ENCODE data around the gene KHSRP.

KHSRP gene

GRCh38 chr19:6452223-6452614 lies 27.6 kb upstream of the KHSRP start:
- H3K4me1 ChIP-seq (ENCODE audit: control insufficient read depth in 1 of 2, insufficient read depth in 2 of 2, low read length in 2 of 2): no peaks in the 10 kb centered on the region
- no peaks in the 10 kb centered on the region for H3K27me3 ChIP-seq (ENCODE audit: control insufficient read depth in 1 of 2, insufficient read depth in 2 of 2, low read length in 2 of 2)
- H3K4me3 ChIP-seq (ENCODE audit: low read depth in 1 of 2, low read length in 2 of 2): no peak overlapping the region
- H3K9ac ChIP-seq (ENCODE audit: low read depth in 1 of 2, low read length in 2 of 2): no peak overlapping the region
- H3K9me3 ChIP-seq (ENCODE audit: control insufficient read depth in 1 of 2, low read length in 2 of 2): peaks cover 8 to 9% of the 10 kb centered on the region in 2 donors
- peaks cover 14 to 31% of the 10 kb centered on the region in 2 donors for H3K36me3 ChIP-seq (ENCODE audit: control insufficient read depth in 1 of 2, insufficient read depth in 2 of 2, low read length in 2 of 2)
- no peak overlapping the region for H3K27ac ChIP-seq (ENCODE audit: low read depth, low read length)

- Histone ChIP-seq H3K9me3 (ENCODE audit: control insufficient read depth in 1 of 2, low read length in 2 of 2) (peaks cover 8 to 9% of the 10 kb centered on the region in 2 donors), H3K27ac (ENCODE audit: low read depth, low read length) (no peak overlapping the region), H3K9ac (ENCODE audit: low read depth in 1 of 2, low read length in 2 of 2) (no peak overlapping the region), H3K4me1 (ENCODE audit: control insufficient read depth in 1 of 2, insufficient read depth in 2 of 2, low read length in 2 of 2) (no peaks in the 10 kb centered on the region), H3K36me3 (ENCODE audit: control insufficient read depth in 1 of 2, insufficient read depth in 2 of 2, low read length in 2 of 2) (peaks cover 14 to 35% of the 10 kb centered on the region in 2 donors), H3K27me3 (ENCODE audit: control insufficient read depth in 1 of 2, insufficient read depth in 2 of 2, low read length in 2 of 2) (no peaks in the 10 kb centered on the region), H3K4me3 (ENCODE audit: low read depth in 1 of 2, low read length in 2 of 2) (no peak overlapping the region)
Measured at GRCh38 chr19:6451583-6452222, 27.1 kb upstream of the KHSRP start.

DNA sequence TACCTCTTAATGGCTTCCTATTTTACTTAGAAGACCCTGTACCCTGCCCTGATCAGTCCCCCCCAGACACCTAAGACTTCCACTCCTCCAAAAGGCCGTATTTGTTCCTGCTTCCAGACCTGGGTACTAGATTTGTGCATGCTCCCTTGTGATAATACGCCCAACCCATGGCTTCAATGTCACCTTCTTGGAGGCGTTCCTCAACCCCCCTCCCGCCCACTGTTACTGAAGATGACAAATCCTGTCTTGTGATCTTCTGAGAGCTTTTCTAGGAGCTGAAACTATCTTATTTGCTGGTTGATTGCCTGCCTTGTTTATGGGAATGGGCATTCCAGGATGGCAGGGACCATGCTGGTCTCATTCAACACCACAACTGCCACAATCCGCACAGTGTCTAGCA lies 25.6 kb upstream of the KHSRP start:
- Histone ChIP-seq H3K27me3 (ENCODE audit: control insufficient read depth in 1 of 2, insufficient read depth in 2 of 2, low read length in 2 of 2) (no peaks in the 10 kb centered on the region), H3K36me3 (ENCODE audit: control insufficient read depth in 1 of 2, insufficient read depth in 2 of 2, low read length in 2 of 2) (peaks cover 14 to 31% of the 10 kb centered on the region in 2 donors), H3K9ac (ENCODE audit: low read depth in 1 of 2, low read length in 2 of 2) (no peak overlapping the region), H3K27ac (ENCODE audit: low read depth, low read length) (no peak overlapping the region), H3K4me1 (ENCODE audit: control insufficient read depth in 1 of 2, insufficient read depth in 2 of 2, low read length in 2 of 2) (no peaks in the 10 kb centered on the region), H3K9me3 (ENCODE audit: control insufficient read depth in 1 of 2, low read length in 2 of 2) (peaks cover 8 to 9% of the 10 kb centered on the region in 2 donors), H3K4me3 (ENCODE audit: low read depth in 1 of 2, low read length in 2 of 2) (no peak overlapping the region)

- Histone ChIP-seq H3K27me3 (ENCODE audit: control insufficient read depth in 1 of 2, insufficient read depth in 2 of 2, low read length in 2 of 2) (no peaks in the 10 kb centered on the region), H3K4me3 (ENCODE audit: low read depth in 1 of 2, low read length in 2 of 2) (no peak overlapping the region), H3K4me1 (ENCODE audit: control insufficient read depth in 1 of 2, insufficient read depth in 2 of 2, low read length in 2 of 2) (no peaks in the 10 kb centered on the region), H3K9me3 (ENCODE audit: control insufficient read depth in 1 of 2, low read length in 2 of 2) (no peaks in the 10 kb centered on the region), H3K9ac (ENCODE audit: low read depth in 1 of 2, low read length in 2 of 2) (no peak overlapping the region), H3K36me3 (ENCODE audit: control insufficient read depth in 1 of 2, insufficient read depth in 2 of 2, low read length in 2 of 2) (peaks cover 0 to 16% of the 10 kb centered on the region in 2 donors), H3K27ac (ENCODE audit: low read depth, low read length) (no peak overlapping the region)
Measured at GRCh38 chr19:6448045-6448444, 23.4 kb upstream of the KHSRP start.

GRCh38 chr19:6446452-6446851 lies 21.8 kb upstream of the KHSRP start:
- no peak overlapping the region for H3K27ac ChIP-seq (ENCODE audit: low read depth, low read length)
- H3K9me3 ChIP-seq (ENCODE audit: control insufficient read depth in 1 of 2, low read length in 2 of 2): no peaks in the 10 kb centered on the region
- no peaks in the 10 kb centered on the region for H3K27me3 ChIP-seq (ENCODE audit: control insufficient read depth in 1 of 2, insufficient read depth in 2 of 2, low read length in 2 of 2)
- H3K36me3 ChIP-seq (ENCODE audit: control insufficient read depth in 1 of 2, insufficient read depth in 2 of 2, low read length in 2 of 2): peaks cover 0 to 6% of the 10 kb centered on the region in 2 donors
- no peaks in the 10 kb centered on the region for H3K4me1 ChIP-seq (ENCODE audit: control insufficient read depth in 1 of 2, insufficient read depth in 2 of 2, low read length in 2 of 2)
- no peak overlapping the region for H3K4me3 ChIP-seq (ENCODE audit: low read depth in 1 of 2, low read length in 2 of 2)
- no peak overlapping the region for H3K9ac ChIP-seq (ENCODE audit: low read depth in 1 of 2, low read length in 2 of 2)

GRCh38 chr19:6443986-6444385 lies 19.4 kb upstream of the KHSRP start:
- no peak overlapping the region for H3K27ac ChIP-seq (ENCODE audit: low read depth, low read length)
- H3K36me3 ChIP-seq (ENCODE audit: control insufficient read depth in 1 of 2, insufficient read depth in 2 of 2, low read length in 2 of 2): peaks cover 0 to 6% of the 10 kb centered on the region in 2 donors
- no peaks in the 10 kb centered on the region for H3K4me1 ChIP-seq (ENCODE audit: control insufficient read depth in 1 of 2, insufficient read depth in 2 of 2, low read length in 2 of 2)
- no peak overlapping the region for H3K4me3 ChIP-seq (ENCODE audit: low read depth in 1 of 2, low read length in 2 of 2)
- no peaks in the 10 kb centered on the region for H3K9me3 ChIP-seq (ENCODE audit: control insufficient read depth in 1 of 2, low read length in 2 of 2)
- H3K9ac ChIP-seq (ENCODE audit: low read depth in 1 of 2, low read length in 2 of 2): no peak overlapping the region
- no peaks in the 10 kb centered on the region for H3K27me3 ChIP-seq (ENCODE audit: control insufficient read depth in 1 of 2, insufficient read depth in 2 of 2, low read length in 2 of 2)

GRCh38 chr19:6442087-6442688 lies 17.6 kb upstream of the KHSRP start:
- Histone ChIP-seq H3K27ac (ENCODE audit: low read depth, low read length) (no peak overlapping the region), H3K9me3 (ENCODE audit: control insufficient read depth in 1 of 2, low read length in 2 of 2) (no peaks in the 10 kb centered on the region), H3K9ac (ENCODE audit: low read depth in 1 of 2, low read length in 2 of 2) (no peak overlapping the region), H3K4me3 (ENCODE audit: low read depth in 1 of 2, low read length in 2 of 2) (no peak overlapping the region), H3K4me1 (ENCODE audit: control insufficient read depth in 1 of 2, insufficient read depth in 2 of 2, low read length in 2 of 2) (no peaks in the 10 kb centered on the region), H3K27me3 (ENCODE audit: control insufficient read depth in 1 of 2, insufficient read depth in 2 of 2, low read length in 2 of 2) (no peaks in the 10 kb centered on the region), H3K36me3 (ENCODE audit: control insufficient read depth in 1 of 2, insufficient read depth in 2 of 2, low read length in 2 of 2) (peaks cover 0 to 6% of the 10 kb centered on the region in 2 donors)

- Histone ChIP-seq H3K4me3 (ENCODE audit: low read depth in 1 of 2, low read length in 2 of 2) (no peak overlapping the region), H3K4me1 (ENCODE audit: control insufficient read depth in 1 of 2, insufficient read depth in 2 of 2, low read length in 2 of 2) (no peaks in the 10 kb centered on the region), H3K36me3 (ENCODE audit: control insufficient read depth in 1 of 2, insufficient read depth in 2 of 2, low read length in 2 of 2) (no peaks in the 10 kb centered on the region), H3K9me3 (ENCODE audit: control insufficient read depth in 1 of 2, low read length in 2 of 2) (no peaks in the 10 kb centered on the region), H3K27me3 (ENCODE audit: control insufficient read depth in 1 of 2, insufficient read depth in 2 of 2, low read length in 2 of 2) (no peaks in the 10 kb centered on the region), H3K27ac (ENCODE audit: low read depth, low read length) (no peak overlapping the region), H3K9ac (ENCODE audit: low read depth in 1 of 2, low read length in 2 of 2) (no peak overlapping the region)
Measured at GRCh38 chr19:6440905-6441304, 16.3 kb upstream of the KHSRP start.

- H3K27me3 ChIP-seq (ENCODE audit: control insufficient read depth in 1 of 2, insufficient read depth in 2 of 2, low read length in 2 of 2): no peaks in the 10 kb centered on the region
Measured at GRCh38 chr19:6439743-6440142, 15.1 kb upstream of the KHSRP start.

GRCh38 chr19:6433663-6434062 lies 9.1 kb upstream of the KHSRP start, which contains the start of gene SLC25A41:
SLC25A41 (minus strand) TSS chr19:6433763; CDS start chr19:6433693, 70 bp downstream.
- no peaks in the 10 kb centered on the region for H3K4me1 ChIP-seq (ENCODE audit: control insufficient read depth in 1 of 2, insufficient read depth in 2 of 2, low read length in 2 of 2)
- H3K36me3 ChIP-seq (ENCODE audit: control insufficient read depth in 1 of 2, insufficient read depth in 2 of 2, low read length in 2 of 2): no peaks in the 10 kb centered on the region
- H3K27me3 ChIP-seq (ENCODE audit: control insufficient read depth in 1 of 2, insufficient read depth in 2 of 2, low read length in 2 of 2): peaks cover 0 to 3% of the 10 kb centered on the region in 2 donors
- no peak within 1 kb of the TSS for H3K9ac ChIP-seq (ENCODE audit: low read depth in 1 of 2, low read length in 2 of 2)
- no peak within 1 kb of the TSS for H3K4me3 ChIP-seq (ENCODE audit: low read depth in 1 of 2, low read length in 2 of 2)
- no peak within 1 kb of the TSS for H3K27ac ChIP-seq (ENCODE audit: low read depth, low read length)
- H3K9me3 ChIP-seq (ENCODE audit: control insufficient read depth in 1 of 2, low read length in 2 of 2): no peaks in the 10 kb centered on the region

More at GRCh38 chr19:6439743-6440142, 15.1 kb upstream of the KHSRP start:
- no peaks in the 10 kb centered on the region for H3K4me1 ChIP-seq (ENCODE audit: control insufficient read depth in 1 of 2, insufficient read depth in 2 of 2, low read length in 2 of 2)
- no peak overlapping the region for H3K9ac ChIP-seq (ENCODE audit: low read depth in 1 of 2, low read length in 2 of 2)
- H3K4me3 ChIP-seq (ENCODE audit: low read depth in 1 of 2, low read length in 2 of 2): no peak overlapping the region
- H3K9me3 ChIP-seq (ENCODE audit: control insufficient read depth in 1 of 2, low read length in 2 of 2): no peaks in the 10 kb centered on the region
- no peak overlapping the region for H3K27ac ChIP-seq (ENCODE audit: low read depth, low read length)
- no peaks in the 10 kb centered on the region for H3K36me3 ChIP-seq (ENCODE audit: control insufficient read depth in 1 of 2, insufficient read depth in 2 of 2, low read length in 2 of 2)
